ENCODE data around the gene RIC3.

- no peak for TF ChIP-seq ELF4 (IDR thresholded peaks at IDR 0.05)
- TF ChIP-seq, protein P1, sequence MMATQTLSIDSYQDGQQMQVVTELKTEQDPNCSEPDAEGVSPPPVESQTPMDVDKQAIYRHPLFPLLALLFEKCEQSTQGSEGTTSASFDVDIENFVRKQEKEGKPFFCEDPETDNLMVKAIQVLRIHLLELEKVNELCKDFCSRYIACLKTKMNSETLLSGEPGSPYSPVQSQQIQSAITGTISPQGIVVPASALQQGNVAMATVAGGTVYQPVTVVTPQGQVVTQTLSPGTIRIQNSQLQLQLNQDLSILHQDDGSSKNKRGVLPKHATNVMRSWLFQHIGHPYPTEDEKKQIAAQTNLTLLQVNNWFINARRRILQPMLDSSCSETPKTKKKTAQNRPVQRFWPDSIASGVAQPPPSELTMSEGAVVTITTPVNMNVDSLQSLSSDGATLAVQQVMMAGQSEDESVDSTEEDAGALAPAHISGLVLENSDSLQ (IDR thresholded peaks at IDR 0.05), result no peak
- TF ChIP-seq ARNT (IDR thresholded peaks at IDR 0.05), result no peak
- TF ChIP-seq ZNF384 (IDR thresholded peaks at IDR 0.05), result no peak
- TF ChIP-seq SUZ12 (IDR thresholded peaks at IDR 0.05), result no peak
- TF ChIP-seq TARDBP (IDR thresholded peaks at IDR 0.05), result no peak
- TF ChIP-seq NFRKB (IDR thresholded peaks at IDR 0.05), result no peak
- no peak for TF ChIP-seq LEF1 (IDR thresholded peaks at IDR 0.05; ENCODE audit: borderline replicate concordance)
- TF ChIP-seq FOXK2 (IDR thresholded peaks at IDR 0.05), result no peak
- TF ChIP-seq CTBP1 (IDR thresholded peaks at IDR 0.05; ENCODE audit: borderline replicate concordance), result no peak
- no peak for TF ChIP-seq FOXM1 (IDR thresholded peaks at IDR 0.05; ENCODE audit: borderline replicate concordance)
- no peak for TF ChIP-seq L3MBTL2 (conservative IDR thresholded peaks at IDR 0.05)
- TF ChIP-seq HDGF (IDR thresholded peaks at IDR 0.05; ENCODE audit: borderline replicate concordance), result no peak
These were observed 34.5 kb upstream of the RIC3 start for GRCh38 chr11:8203414-8203715.
